ENCODE results near the gene CCDC6.
A peak's percentile ranks its signal among the peaks of the same experiment; 100 is the strongest.
"Not testable (repeated sequence)": the region's sequence is repeated elsewhere in the genome, so short reads cannot be mapped to it uniquely, and the experiment has no call there.

CCDC6 gene

DNA sequence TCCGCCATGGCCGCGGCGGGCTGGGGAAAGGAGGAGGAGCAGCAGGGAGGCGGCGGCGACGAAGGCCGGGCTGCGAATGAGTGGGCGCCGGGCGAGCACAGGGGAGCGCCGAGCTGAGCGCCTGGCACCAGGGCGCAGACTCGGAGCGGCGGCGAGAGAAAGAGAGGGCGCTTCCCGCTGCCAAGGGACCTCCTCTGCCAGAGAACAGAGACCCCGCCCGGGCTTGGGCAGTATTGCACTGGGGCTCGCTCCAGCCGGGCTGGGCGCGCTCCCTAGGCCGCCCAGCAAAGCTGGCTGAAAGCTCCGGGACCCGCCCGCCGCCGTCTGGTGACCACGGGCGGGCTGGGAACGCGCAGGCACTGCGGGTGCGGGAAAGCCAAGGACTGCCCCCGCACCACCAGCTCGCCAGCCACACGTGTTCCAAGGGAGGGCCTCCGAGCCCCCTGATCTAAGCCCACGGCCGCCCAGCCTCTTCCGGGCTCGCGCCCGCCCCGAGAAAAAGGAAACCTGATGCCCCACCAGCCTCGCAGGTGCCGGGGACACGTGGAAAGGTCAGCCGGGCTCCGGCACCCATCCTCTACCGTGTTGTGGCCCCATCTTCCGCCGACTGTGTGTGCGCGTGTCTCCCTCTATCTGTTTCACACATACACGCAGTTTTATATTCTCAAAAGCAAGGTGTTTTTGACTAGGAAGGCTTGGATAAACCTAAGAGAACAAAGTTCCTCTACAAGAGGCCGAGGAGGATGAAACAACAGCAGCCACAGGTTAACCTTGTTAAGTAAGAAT lies at the start of gene CCDC6:
Gene CCDC6, minus strand, starts transcription at position 140 of the 786 bp plus-strand sequence. Its CDS starts 132 bp downstream, at position 8.
- peak; percentile 93 for DNase-seq

GRCh38 chr10:59954296-59954695 lies 47.9 kb upstream of the CCDC6 start:
- no peak for DNase-seq

DNA sequence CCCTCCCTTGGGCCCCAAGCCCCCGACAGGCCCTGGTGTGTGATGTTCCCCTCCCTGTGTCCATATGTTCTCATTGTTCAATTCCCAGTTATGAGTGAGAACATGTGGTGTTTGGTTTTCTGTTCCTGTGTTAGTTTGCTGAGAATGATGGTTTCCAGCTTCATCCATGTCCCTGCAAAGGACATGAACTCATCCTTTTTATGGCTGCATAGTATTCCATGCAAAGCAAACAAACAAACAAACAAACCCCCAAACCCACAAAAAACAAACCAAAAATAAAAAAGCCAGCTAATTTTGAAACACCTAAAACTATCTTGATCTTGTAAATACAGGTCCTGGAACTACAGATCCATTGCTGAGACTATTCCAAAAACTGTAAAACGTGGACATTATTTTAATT lies 47.4 kb upstream of the CCDC6 start:
- not testable (repeated sequence) for DNase-seq

DNA sequence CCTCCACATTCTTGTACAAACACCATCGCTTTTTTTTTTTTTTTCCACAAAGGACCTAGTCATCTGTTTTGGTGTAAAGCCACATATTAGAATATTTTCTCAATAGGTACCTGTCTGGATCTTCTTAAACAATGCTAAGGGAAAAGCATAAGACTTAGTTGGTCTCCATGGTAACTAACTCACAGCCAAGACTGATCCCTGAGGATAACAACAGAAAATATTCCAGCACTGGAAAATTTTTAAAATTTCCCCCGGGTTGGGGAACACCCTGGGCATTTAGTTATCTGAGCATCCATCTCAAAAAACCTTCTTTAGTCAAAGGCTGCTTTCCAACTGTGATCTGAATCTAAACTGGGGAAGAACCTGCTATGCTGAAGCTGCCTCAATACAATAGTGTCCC lies 43.7 kb upstream of the CCDC6 start:
- no peak for DNase-seq

GRCh38 chr10:59949608-59950007 lies 43.3 kb upstream of the CCDC6 start:
- no peak for DNase-seq

DNA sequence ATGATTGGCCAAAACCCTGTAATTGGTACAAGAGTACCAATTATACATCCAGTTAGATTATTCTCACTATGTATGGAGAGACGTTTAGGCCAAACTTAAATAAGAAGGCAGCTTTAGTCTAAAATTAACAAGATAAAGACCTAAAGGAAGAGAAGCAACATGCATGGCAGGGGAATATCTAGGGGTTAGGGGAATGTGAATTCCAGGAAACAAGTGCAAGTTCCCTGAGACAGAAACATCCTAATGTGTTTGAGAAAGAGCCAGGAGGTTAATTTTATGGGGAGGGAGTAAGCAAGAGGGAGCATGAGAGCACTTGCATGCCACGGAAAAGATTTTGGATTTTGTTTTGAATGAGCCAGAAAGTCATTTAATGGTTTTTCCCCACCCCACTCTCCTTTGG lies 39.6 kb upstream of the CCDC6 start:
- no peak for DNase-seq

- no peak for DNase-seq
Observed at GRCh38 chr10:59945590-59945989, 39.2 kb upstream of the CCDC6 start.

- no peak for DNase-seq
Observed at GRCh38 chr10:59944339-59944935, 38.1 kb upstream of the CCDC6 start.

DNA sequence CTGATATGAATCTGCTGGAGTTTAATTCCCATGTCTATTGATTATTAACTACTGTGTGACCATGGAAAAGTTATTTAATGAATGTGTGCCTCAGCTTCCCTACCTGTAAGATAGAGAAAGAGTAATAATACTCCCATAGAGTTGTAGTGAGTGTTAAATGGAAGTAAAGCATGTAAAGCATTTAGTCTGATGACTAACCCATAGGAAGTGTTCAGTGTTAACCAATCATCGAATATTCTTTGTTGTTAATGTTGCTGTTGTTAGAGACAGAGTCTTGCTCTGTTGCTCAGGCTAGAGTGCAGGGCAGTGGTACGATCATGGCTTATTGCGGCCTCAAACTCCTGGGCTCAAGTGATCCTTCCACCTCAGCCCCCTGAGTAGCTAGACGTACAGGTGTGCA lies 36.2 kb upstream of the CCDC6 start:
- DNase-seq, result no peak

- no peak for DNase-seq
Observed at GRCh38 chr10:59937720-59938119, 31.4 kb upstream of the CCDC6 start.

DNA sequence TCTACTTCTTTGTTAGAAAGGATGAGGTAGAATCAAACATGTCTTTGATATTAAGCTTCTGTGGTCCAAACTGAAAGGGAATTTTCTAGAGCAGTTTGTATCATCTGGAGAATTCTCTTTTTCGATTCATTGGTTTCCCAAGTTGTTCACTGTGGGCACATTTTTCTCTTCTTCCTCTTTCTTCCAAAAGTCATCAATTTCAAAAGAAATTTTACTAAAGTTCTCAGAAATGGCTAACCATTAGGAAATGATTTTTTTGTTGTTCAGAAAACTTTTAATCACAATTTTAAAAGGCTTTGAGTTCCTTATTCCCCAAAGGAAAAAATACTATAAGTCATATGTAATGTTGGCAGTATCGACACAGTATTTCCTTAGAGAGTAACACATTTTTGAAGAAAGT lies 28.3 kb upstream of the CCDC6 start:
- DNase-seq, result no peak

DNA sequence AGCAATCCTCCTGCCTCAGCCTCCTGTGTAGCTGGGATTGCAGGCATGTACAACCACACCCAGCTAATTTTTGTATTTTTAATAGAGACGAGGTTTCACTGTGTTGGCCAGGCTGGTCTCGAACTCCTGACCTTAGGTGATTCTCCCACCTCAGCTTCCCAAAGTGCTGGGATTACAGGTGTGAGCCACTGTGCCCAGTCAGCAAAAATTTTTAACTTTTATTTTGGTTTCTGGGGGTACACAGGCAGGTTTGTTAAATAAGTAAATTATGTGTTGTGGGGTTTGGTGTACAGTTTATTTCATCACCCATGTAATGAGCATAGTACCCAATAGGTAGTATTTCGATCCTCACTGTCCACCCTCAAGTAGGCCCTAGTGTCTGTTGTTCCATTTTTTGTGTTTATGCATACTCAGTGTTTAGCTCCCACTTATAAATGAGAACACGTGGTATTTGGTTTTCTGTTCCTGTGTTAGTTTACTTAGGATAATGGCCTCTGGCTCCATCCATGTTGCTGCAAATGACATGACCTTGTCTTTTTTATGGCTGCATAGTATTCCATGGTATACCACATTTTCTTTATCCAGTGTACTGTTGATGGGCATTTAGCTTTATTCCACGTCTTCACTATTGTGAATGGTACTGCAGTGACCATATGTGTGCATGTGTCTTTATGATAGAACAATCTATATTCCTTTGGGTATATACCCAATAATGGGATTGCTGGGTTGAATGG lies 24.6 kb upstream of the CCDC6 start:
- DNase-seq, result not testable (repeated sequence)

GRCh38 chr10:59926086-59926485 lies 19.7 kb upstream of the CCDC6 start:
- no peak for DNase-seq

- no peak for DNase-seq
Observed at GRCh38 chr10:59922907-59923306, 16.6 kb upstream of the CCDC6 start.

GRCh38 chr10:59917922-59918321 lies 11.6 kb upstream of the CCDC6 start:
- DNase-seq, result no peak

DNA sequence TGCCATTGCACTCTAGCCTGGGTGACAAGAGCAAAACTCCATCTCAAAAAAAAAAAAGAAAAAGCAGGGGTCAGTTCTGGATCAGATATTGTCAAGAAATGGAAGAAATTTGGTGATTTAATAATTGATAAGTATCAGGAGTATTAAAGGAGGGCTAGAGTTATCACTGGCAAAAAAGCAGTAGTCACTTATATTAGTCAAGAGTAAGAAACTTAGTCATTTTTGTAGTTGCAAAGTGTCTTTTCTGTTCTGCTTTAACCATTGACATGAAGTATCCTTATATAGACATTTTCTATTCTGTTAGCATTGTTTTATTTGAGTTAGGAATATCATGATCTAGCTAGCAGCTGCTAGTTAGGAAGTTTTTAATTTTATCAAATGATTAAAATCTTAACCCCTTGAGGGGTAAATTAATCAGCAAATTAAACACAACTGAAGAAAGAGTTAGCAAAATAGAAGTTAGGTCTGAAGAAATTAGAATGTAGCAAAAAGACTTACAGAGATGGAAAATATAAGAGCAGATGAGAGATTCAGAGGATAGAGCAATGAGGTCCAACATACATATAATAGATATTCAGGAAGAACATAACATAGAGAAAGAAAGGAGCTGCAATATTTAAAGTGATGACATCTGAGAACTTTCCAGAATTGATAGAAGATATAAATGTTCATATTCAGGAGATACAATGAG lies 7.3 kb upstream of the CCDC6 start:
- DNase-seq, result no peak

GRCh38 chr10:59910867-59911266 lies 4.5 kb upstream of the CCDC6 start:
- DNase-seq, result no peak

GRCh38 chr10:59909815-59910214 lies 3.5 kb upstream of the CCDC6 start:
- no peak for DNase-seq

GRCh38 chr10:59908808-59909143 lies 2.4 kb upstream of the CCDC6 start:
- no peak for DNase-seq

DNA sequence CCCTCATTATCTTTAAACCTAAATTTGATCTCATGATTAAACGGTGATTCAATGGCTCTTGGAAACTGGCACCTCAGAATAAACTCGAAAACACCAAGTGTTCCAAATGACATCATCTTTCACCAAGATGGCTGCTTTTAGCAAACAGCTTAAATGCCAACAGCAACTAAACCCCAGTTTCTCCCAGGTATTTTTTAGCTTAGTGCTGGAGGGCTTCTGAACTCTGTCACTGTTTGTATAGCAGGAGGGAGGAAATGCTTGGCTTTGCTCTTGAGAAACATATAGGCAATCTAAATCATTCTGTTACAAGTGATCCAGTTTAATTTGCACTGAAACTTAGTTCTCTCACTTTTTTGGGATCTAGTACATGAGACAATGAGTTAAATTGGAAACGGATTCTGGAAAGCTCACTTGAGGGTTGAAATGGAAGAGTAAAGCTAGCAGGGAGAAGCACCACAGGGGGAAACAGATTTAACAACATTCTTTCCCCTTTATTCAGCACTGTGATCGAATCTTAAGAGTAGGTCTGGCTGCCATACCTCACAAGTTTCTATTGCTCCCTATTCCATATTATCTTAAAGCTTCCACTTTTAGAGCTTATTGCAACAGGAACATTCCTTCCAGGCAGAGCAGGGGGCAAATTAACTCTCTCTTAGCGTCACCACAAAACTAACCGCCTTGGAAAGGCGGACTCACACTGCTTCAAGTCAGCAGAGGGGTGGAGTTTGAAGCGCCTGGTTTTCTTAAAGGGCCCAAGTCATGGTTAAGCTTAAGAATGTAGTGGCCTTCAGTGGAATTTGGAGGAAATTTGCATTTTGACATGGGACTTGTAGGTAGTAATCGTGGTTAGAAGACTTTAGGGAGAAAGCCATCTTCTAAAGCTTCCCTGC lies 1.8 kb upstream of the CCDC6 start:
- DNase-seq, result peak; percentile 65

DNA sequence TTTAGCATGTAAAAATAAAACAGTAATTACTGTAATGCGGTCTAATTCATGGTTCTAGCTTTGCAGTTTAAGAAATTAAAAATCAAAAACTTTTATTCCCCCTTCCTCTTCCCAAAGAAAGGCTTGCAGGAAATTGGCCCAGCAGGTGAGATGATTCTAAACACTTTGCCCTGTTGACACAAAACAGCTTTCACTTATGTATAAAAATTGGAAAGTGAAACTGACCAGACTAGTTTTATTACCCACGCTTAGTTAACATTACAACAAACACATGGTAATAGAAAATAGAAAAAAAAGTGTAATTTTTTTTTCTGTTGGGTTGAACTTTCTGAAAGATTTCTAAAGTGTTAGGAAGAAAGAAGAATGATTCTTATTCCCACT lies 1.2 kb upstream of the CCDC6 start:
- no peak for DNase-seq

DNA sequence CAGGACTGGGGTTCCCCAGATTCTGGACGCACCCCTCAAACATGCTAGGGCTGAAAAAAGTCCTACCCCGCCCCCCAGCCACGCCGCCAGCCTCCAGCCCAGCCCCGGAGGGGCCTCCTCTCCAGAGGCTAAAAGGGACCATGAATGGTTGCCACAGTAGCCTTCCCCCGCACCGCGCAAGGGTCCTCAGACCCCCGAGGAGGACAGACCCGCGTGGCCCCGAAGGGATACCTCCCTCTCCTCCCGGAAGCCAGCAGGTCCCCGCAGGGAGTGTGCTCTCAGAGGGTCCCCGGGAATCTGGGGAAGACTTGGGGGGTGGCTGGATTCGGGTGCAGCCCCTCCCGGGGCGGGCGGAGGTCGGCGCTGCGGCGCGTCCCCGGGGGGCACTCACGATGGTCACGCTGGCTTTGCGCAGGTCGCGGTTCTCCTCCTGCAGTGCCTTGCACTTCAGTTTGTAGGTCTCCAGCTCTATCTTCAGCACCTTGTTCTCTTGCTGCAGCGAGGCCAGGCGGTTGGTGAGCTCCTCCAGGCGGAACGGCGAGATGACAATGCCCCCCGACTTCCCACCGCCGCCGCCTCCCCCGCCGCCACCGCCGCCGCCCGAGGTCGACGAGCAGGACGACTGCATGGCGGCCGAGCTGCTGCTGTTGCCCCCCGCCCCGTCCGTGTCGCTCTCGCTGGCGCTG lies 482 bp downstream of the CCDC6 start:
- DNase-seq, result no peak
